WERI-Rb-1 (cell line): ENCODE data around the gene FOXF1.

Source experiments
- DNase-seq: peaks from one replicate; pipeline ENCODE4 v3.0.0-alpha.2; 2020
- H3K27ac ChIP-seq: fragments of 250-450 bp; sonication (Bioruptor Pico); 2 replicates; pipeline ENCODE4 v1.5.1; 2020; ENCODE audit warnings: mild to moderate bottlenecking, moderate library complexity
- H3K27me3 ChIP-seq: fragments of 250-450 bp; sonication (Bioruptor Pico); 2 replicates; pipeline ENCODE4 v1.5.1; 2021; ENCODE audit warnings: mild to moderate bottlenecking, low read depth, moderate library complexity; ENCODE audit not compliant: insufficient read depth, severe bottlenecking
- H3K36me3 ChIP-seq: fragments of 250-450 bp; sonication (Bioruptor Pico); 2 replicates; pipeline ENCODE4 v1.5.1; 2020; ENCODE audit warnings: mild to moderate bottlenecking, moderate library complexity
- H3K4me3 ChIP-seq: 2 replicates; pipeline ENCODE4 v1.5.1; 2011; ENCODE audit warnings: low read depth, mild to moderate bottlenecking, control low read depth, low read length
- H3K9me3 ChIP-seq: fragments of 250-450 bp; sonication (Bioruptor Pico); 2 replicates; pipeline ENCODE4 v1.5.1; 2021; ENCODE audit warnings: mild to moderate bottlenecking, moderate library complexity; ENCODE audit not compliant: severe bottlenecking
- CTCF ChIP-seq: IDR thresholded peaks from 2 replicates; pipeline ENCODE4 v1.5.1; 2011; ENCODE audit warnings: low read depth, mild to moderate bottlenecking, control low read depth, inconsistent platforms, low read length

The FOXF1 gene

GRCh38 chr16:86498671-86499439, 11.5 kb upstream of the FOXF1 start:
- peaks cover 89% of the 10 kb centered on the region for H3K27me3 ChIP-seq
- no peak overlapping the region for H3K27ac ChIP-seq
- TF ChIP-seq CTCF, result no peak
- H3K9me3 ChIP-seq, result no peaks in the 10 kb centered on the region
- no peak overlapping the region for H3K4me3 ChIP-seq
- no peaks in the 10 kb centered on the region for H3K36me3 ChIP-seq
- DNase-seq, result no peak

GRCh38 chr16:86499440-86499786, 10.9 kb upstream of the FOXF1 start:
- no peak for TF ChIP-seq CTCF
- Histone ChIP-seq H3K27ac (no peak overlapping the region), H3K36me3 (no peaks in the 10 kb centered on the region), H3K9me3 (no peaks in the 10 kb centered on the region), H3K27me3 (peaks cover 89% of the 10 kb centered on the region), H3K4me3 (no peak overlapping the region)
- no peak for DNase-seq

GRCh38 chr16:86499889-86500707, 10.2 kb upstream of the FOXF1 start:
- H3K27me3 ChIP-seq, result peaks cover 89% of the 10 kb centered on the region
- no peaks in the 10 kb centered on the region for H3K9me3 ChIP-seq
- DNase-seq, result no peak
- H3K27ac ChIP-seq, result no peak overlapping the region
- no peak for TF ChIP-seq CTCF
- no peaks in the 10 kb centered on the region for H3K36me3 ChIP-seq
- H3K4me3 ChIP-seq, result no peak overlapping the region

GRCh38 chr16:86500708-86501510, 9.4 kb upstream of the FOXF1 start:
- peaks cover 86% of the 10 kb centered on the region for H3K27me3 ChIP-seq
- H3K36me3 ChIP-seq, result no peaks in the 10 kb centered on the region
- no peak overlapping the region for H3K4me3 ChIP-seq
- no peaks in the 10 kb centered on the region for H3K9me3 ChIP-seq
- no peak overlapping the region for H3K27ac ChIP-seq
- no peak for TF ChIP-seq CTCF
- DNase-seq, result no peak

GRCh38 chr16:86501989-86502855, 8.1 kb upstream of the FOXF1 start:
- Histone ChIP-seq H3K27ac (no peak overlapping the region), H3K36me3 (no peaks in the 10 kb centered on the region), H3K4me3 (no peak overlapping the region), H3K27me3 (peaks cover 86% of the 10 kb centered on the region), H3K9me3 (no peaks in the 10 kb centered on the region)
- no peak for TF ChIP-seq CTCF
- no peak for DNase-seq
